MCF 10A (cell line): ENCODE results near the gene SNAPIN. TPM values are rescaled to one million over a fixed set of nuclear protein-coding genes. Genes with fewer than 3 reads are reported as not detected.

Experiments
- microRNA-seq: library from miRNA; unstranded; fragments of <30 nt; microRNA quantifications from one replicate; pipeline ENCODE4 v1.2.0, GENCODE V29; 2022
- total RNA-seq: library from RNA; stranded (reverse); gene quantifications from 2 replicates; pipeline ENCODE4 v1.2.3, GENCODE V29; 2022

Gene SNAPIN
- total RNA-seq, 1 experiment from 2014 or later: 63.7 TPM

Small RNA genes within 50 kb of the gene (microRNA-seq; reads per million reads assigned to microRNA genes)
- not detected for gene MIR8083

Other genes with a start within 250 kb of the SNAPIN start
- gene S100A7A, start 242.2 kb upstream of the SNAPIN start, total RNA-seq: not detected in 2 replicates
- not detected in 2 replicates for gene S100A7, start 198.1 kb upstream of the SNAPIN start, total RNA-seq
- 2,571 and 2,904 TPM in 2 replicates for gene S100A6, start 122.7 kb upstream of the SNAPIN start, total RNA-seq
- gene S100A5, start 117.8 kb upstream of the SNAPIN start, total RNA-seq: not detected in 2 replicates
- 27.2 and 60.7 TPM in 2 replicates for gene S100A4, start 112.9 kb upstream of the SNAPIN start, total RNA-seq
- 85.7 and 90.0 TPM in 2 replicates for gene S100A3, start 109.4 kb upstream of the SNAPIN start, total RNA-seq
- gene S100A2, start 92.9 kb upstream of the SNAPIN start, total RNA-seq: 5,064 and 5,163 TPM in 2 replicates
- 1,014 and 1,213 TPM in 2 replicates for gene S100A16, start 45.6 kb upstream of the SNAPIN start, total RNA-seq
- gene S100A14, start 42.4 kb upstream of the SNAPIN start, total RNA-seq: 264 and 332 TPM in 2 replicates
- gene S100A13, start 31.2 kb upstream of the SNAPIN start, total RNA-seq: 210 and 236 TPM in 2 replicates
- gene S100A1, start 30.3 kb upstream of the SNAPIN start, total RNA-seq: 0.74 TPM in 1 of 2 replicates, not detected in the other
- gene CHTOP, start 24.6 kb upstream of the SNAPIN start, total RNA-seq: 147 and 156 TPM in 2 replicates
- 348 and 374 TPM in 2 replicates for gene ILF2, start 12.3 kb downstream of the SNAPIN start, total RNA-seq
- not detected in 2 replicates for gene NPR1, start 20.0 kb downstream of the SNAPIN start, total RNA-seq
- 68.7 and 88.3 TPM in 2 replicates for gene INTS3, start 69.3 kb downstream of the SNAPIN start, total RNA-seq
- 11.1 and 12.8 TPM in 2 replicates for gene SLC27A3, start 116.7 kb downstream of the SNAPIN start, total RNA-seq